ENCODE results near the gene CTBP2. TPM values are rescaled to one million over a fixed set of nuclear protein-coding genes. Genes with fewer than 3 reads are reported as not detected.

Gene CTBP2
- total RNA-seq, 1 donor from 2014 or later: 57.3 TPM

DNA sequence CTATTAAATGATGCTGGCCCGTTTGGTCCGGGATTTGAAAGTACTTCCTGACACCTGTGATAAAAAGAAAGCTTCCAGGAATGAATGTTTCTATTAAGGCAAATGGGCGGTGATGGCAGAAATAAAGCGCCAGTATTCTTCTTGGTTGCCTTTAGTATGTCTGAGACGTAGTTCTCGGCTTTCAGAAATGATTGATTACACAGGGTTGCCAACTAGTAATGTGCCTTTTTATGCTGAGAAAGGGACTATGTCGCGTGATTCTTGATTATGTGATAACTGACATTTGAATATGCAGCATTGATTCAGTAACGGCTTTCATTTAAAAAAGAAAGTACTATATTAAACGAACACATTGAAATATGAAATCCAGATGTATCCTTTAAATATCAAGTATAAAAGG, 204.5 kb downstream of the CTBP2 start:
- H3K4me3 ChIP-seq (ENCODE audit: low read depth, low read length): no peak overlapping the region
- TF ChIP-seq, protein P1, sequence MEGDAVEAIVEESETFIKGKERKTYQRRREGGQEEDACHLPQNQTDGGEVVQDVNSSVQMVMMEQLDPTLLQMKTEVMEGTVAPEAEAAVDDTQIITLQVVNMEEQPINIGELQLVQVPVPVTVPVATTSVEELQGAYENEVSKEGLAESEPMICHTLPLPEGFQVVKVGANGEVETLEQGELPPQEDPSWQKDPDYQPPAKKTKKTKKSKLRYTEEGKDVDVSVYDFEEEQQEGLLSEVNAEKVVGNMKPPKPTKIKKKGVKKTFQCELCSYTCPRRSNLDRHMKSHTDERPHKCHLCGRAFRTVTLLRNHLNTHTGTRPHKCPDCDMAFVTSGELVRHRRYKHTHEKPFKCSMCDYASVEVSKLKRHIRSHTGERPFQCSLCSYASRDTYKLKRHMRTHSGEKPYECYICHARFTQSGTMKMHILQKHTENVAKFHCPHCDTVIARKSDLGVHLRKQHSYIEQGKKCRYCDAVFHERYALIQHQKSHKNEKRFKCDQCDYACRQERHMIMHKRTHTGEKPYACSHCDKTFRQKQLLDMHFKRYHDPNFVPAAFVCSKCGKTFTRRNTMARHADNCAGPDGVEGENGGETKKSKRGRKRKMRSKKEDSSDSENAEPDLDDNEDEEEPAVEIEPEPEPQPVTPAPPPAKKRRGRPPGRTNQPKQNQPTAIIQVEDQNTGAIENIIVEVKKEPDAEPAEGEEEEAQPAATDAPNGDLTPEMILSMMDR (conservative IDR thresholded peaks at IDR 0.05; ENCODE audit: low read depth, low read length): no peak
- no peak for DNase-seq (ENCODE audit: low read depth)

DNA sequence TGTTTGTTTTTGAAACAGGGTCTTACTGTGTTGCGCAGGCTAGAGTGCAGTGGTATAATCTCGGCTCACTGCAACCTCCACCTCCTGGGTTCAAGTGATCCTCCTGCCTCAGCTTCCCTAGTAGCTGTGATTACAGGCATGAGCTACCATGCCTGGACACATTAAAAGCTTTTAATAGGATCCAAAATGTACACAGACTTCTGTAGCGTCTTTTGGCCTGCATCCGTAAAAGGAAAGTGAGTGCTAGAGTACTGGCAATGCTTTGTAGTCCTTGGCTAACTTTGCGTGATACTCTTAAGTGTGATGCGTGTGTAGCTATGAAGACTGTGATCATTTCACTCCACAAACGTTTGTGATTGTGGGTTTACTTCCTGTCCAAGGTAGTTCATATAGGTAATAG, 205.1 kb downstream of the CTBP2 start:
- TF ChIP-seq, protein P1 (conservative IDR thresholded peaks at IDR 0.05; ENCODE audit: low read depth, low read length): no peak
- DNase-seq (ENCODE audit: low read depth): no peak
- no peak overlapping the region for H3K4me3 ChIP-seq (ENCODE audit: low read depth, low read length)

DNA sequence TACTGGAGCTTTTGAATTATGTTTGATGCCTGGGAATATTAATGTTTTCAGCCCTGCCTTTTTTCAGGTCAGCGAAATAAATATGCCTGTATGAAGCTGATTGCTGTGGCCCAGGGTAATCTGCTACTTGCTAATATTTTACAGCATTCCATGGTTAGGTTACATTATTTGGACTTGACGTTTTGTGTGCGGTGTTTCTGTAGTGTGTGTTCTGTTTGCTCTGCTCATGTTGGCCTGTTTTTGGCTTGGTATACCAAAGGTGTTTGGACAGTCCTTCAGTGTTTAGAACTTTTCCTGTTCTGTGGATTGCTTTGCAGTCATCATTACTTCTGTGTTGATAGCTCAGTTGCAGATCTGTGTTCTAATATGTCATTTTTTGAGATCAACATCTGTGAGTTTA, 206.9 kb downstream of the CTBP2 start:
- TF ChIP-seq, protein P1 (conservative IDR thresholded peaks at IDR 0.05; ENCODE audit: low read depth, low read length): no peak
- DNase-seq (ENCODE audit: low read depth): no peak

DNA sequence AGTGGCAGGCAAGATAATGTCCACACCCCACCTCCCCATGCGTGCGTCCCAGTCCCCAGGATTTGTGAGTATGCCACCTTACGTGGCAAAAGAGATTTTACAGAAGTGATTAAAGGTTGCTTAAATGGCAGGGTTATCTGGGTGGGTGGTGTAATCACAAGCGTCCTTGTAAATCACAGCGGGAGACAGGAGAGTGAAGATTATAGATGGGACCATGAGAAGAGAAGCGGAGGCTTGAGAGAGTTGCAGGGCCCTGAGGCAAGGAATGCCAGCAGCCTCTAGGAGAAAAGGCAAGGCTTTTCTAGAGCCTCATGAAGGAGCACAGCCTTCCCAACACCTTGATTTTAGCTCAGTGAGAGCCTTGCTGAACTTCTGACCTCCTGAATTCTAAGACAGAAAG, 208.2 kb downstream of the CTBP2 start:
- H3K4me3 ChIP-seq (ENCODE audit: low read depth, low read length): no peak overlapping the region
- no peak for DNase-seq (ENCODE audit: low read depth)
- TF ChIP-seq, protein P1 (conservative IDR thresholded peaks at IDR 0.05; ENCODE audit: low read depth, low read length): no peak

More for the DNA sequence above, 206.9 kb downstream of the CTBP2 start:
- H3K4me3 ChIP-seq (ENCODE audit: low read depth, low read length): no peak overlapping the region

DNA sequence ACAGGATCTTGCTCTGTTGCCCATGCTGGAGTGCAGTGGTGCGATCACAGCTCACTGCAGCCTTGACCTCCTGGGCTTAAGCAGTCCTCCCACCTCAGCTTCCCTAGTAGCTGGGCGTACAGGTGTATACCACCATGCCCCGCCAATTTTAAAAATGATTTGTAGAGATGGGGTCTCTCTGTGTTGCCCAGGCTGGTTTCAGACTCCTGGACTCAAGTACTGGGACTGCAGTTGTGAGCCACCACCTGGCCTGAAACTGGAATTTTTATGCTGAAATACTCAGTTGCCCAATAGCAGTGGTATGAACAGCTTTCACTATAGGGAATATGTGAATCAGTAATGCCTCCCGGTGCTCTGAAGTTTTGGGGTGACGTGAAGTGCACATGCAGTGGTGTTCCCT, 210.8 kb downstream of the CTBP2 start:
- no peak overlapping the region for H3K4me3 ChIP-seq (ENCODE audit: low read depth, low read length)
- no peak for DNase-seq (ENCODE audit: low read depth)
- TF ChIP-seq, protein P1 (conservative IDR thresholded peaks at IDR 0.05; ENCODE audit: low read depth, low read length): no peak

DNA sequence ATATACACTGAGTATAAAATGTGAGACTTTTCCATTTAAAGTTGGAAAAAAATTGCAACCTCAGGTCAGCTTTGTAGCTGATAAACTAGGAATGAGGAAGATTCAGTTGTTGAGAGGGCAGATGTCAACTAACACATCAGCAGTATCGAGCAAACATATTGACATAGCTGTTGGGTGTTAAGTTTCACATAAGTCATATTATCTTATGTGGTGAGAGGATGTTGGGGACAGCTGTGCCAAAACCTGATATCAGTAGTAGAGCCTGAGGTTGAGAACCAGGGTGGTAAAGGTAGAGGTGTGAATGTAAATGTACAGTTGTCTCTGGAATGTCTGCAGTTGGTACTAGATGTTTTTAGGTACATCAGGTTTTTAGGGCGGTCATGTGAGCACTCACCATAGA, 213.4 kb downstream of the CTBP2 start:
- TF ChIP-seq, protein P1 (conservative IDR thresholded peaks at IDR 0.05; ENCODE audit: low read depth, low read length): no peak
- no peak overlapping the region for H3K4me3 ChIP-seq (ENCODE audit: low read depth, low read length)
- DNase-seq (ENCODE audit: low read depth): no peak

DNA sequence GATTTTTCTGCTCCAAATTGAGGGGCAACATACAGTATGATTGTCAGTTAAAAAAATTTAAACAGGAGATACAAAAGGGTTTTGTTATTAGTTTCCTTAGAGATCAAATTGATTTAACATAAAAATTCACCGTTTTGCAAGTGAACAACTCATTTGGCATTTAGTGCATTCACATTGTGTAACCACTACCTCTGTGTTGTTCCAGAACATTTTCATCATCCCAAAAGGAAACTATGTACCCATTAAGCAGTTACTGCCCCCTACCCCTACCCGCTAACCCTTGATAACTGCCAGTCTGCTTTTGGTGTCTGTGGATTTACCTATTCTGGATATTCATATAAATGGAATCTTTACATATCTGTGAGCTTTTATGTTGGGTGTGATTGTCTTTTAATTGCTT, 215.4 kb downstream of the CTBP2 start:
- TF ChIP-seq, protein P1 (conservative IDR thresholded peaks at IDR 0.05; ENCODE audit: low read depth, low read length): no peak
- H3K4me3 ChIP-seq (ENCODE audit: low read depth, low read length): no peak overlapping the region
- no peak for DNase-seq (ENCODE audit: low read depth)
